Cardiac atrium fibroblast (primary cell): ENCODE results near the gene MASP2. TPM values are rescaled to one million over a fixed set of nuclear protein-coding genes. Genes with fewer than 3 reads are reported as not detected.

ENCODE experiments used
- total RNA-seq: library from RNA; depleted of rRNA; stranded (reverse); fragments of >200 nt; gene quantifications from 2 replicates; pipeline ENCODE4 v1.2.3, GENCODE V29; 2015

MASP2 gene
- not detected in 2 replicates for total RNA-seq

DNA sequence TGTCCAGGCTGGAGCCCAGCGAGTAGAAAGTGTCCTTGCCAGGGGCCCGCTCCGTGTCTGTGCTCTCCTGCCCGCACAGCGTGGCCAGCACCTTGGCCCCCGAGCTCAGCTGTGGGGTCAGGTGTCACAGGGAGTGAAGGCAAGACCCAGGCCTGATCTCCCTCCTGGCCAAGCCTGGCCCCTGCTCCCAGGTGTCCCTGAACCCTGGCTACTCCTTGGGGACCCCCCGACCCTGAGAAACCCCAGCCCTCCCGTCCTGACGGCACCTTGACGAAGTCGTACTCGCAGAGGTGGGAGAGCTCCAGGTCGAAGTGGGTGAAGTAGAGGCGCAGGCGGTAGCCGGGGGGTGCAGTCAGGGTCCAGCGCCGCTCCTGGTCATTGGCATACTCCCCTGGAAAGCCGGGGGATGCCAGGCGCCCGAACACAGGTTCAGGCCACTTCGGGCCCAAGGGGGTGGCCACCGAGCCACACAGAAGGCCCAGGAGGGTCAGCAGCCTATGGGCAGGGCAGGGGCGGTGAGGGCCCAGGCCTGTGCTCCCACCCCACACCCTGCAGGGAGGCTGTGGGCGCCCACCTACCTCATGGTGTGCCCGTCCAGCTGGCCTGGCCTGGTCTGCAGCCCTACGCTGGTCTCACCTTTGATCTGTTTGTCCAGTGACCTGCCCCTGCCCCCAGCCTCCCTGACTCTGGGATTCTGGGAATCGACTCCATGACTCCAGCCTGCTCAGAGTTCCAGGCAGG lies at the start of gene MASP2:
TSS of gene MASP2 (minus strand) at position 615 of the 741 bp plus-strand sequence. CDS start at position 583, 32 bp downstream.

DNA sequence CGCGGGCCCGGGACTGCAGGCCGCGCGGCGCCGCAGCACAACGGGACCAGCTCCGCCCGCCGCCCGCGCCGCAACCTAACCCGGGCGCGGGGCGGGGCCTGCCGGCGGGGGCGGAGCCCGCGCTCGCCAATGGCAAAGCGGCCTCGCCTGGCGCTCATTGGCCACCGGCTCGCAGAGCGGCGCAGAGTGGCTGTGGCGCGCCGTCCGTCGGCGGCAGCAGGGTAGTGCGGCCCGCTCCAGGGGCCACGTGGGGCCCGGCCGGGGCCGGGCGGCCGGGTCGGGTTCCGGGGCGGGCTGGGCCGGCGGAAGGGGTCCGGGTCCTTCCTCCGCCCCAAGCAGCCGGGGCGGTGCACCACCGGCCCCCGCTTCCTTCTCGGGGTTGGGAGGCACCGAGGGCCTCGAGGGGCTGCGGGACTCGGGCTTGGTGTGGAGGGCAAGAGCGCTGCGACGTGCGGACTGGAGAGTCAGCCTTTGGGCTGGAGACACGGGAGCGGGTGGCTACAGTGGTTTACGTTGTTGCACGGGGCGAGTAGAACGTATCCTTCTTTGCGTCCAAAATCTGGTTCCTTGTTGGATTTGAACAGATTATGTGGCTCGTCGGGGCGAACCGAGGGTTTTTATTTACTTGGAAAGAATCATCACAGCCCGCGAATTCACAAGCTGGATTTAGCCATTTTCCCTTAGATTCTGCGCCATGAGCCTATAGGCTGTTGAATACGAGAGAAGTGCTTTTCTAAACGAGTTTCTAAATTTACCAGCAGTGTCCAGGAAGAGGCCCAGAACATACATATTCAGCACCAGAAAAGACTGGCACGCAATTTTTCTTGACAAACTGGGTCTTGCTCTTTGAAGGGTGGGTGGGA lies 13.2 kb upstream of the MASP2 start, which contains the start of gene SRM:
TSS of gene SRM (minus strand) at position 51 of the 863 bp plus-strand sequence. CDS start 75 bp downstream, outside the sequence.

DNA sequence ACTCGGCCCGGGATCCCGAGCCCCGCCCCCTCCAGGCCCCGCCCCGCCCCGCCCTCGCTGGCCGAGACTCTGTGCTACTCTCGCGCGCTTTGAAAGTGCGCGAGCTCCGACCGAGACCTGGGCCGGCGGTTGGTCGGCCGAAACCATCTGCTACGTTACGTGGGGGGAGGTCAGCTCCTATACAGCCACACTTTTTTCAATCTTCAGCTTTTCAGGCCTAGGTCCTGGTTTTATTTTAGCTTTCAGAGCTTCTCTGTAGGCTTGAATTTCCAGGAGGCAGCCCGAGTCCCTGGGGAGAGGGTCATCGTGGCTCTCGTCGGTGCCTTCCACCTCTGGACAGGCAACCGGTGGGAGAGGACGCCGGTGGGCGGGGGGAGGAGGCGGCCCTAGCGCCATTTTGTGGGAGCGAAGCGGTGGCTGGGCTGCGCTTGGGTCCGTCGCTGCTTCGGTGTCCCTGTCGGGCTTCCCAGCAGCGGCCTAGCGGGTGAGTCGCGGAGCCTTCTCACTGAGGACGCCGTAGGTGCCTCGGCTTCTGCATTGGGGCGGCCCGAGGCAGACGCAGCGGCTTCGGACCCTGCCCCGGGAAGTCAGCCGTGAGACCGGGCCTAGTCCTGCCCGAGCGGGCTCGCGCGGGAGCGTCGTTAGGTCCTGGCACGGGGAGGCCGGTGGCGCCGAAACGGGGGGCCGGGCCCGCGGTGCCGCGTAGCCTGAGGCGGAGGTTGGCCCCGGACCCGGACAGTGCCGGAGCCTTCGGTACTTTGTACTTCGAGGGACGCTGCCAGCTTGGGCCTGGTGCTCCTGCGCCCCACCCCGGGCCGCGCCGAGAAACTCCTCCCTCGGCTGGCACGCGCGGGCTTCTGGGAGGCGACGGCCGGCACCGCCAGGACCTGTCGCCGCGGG lies 34.5 kb downstream of the MASP2 start, which contains the start of gene TARDBP:
TSS of gene TARDBP (plus strand) at position 395 of the 900 bp plus-strand sequence. CDS start 1,074 bp downstream, outside the sequence.

Other genes starting within 250 kb of the MASP2 start
- 12.5 and 31.4 TPM in 2 replicates for gene TARDBP, start 34.6 kb downstream of the MASP2 start, total RNA-seq
- 62.9 and 63.4 TPM in 2 replicates for gene SRM, start 12.8 kb upstream of the MASP2 start, total RNA-seq
- 39.0 and 39.7 TPM in 2 replicates for gene EXOSC10, start 52.6 kb upstream of the MASP2 start, total RNA-seq
- not detected in 2 replicates for gene ANGPTL7, start 142.1 kb upstream of the MASP2 start, total RNA-seq
- 18.8 and 19.3 TPM in 2 replicates for gene MTOR, start 215.3 kb upstream of the MASP2 start, total RNA-seq
- gene UBIAD1, start 226.0 kb upstream of the MASP2 start, total RNA-seq: 7.6 TPM in 2 replicates